T-helper 17 cell (primary cell): ENCODE data around the gene ERC1. TPM values are rescaled to one million over a fixed set of nuclear protein-coding genes. Genes with fewer than 3 reads are reported as not detected.

Source experiments
- ATAC-seq: fragments of 150-1000 bp; cut with Tn5 transposase; 2 replicates; pipeline ENCODE4 v1.10.0; 2021; ENCODE audit warnings: mild to moderate bottlenecking, moderate library complexity
- DNase-seq, 3 donors: peaks; one replicate each; pipeline versions ENCODE4 v3.0.0 to v3.0.0-alpha.2; 2020 to 2021
- H3K9me3 ChIP-seq: one replicate; pipeline ENCODE4 v1.7.0; 2013; ENCODE audit warnings: low read length, mild to moderate bottlenecking; ENCODE audit not compliant: control insufficient read depth, poor library complexity, severe bottlenecking
- H3K27ac Mint-ChIP-seq: one replicate; pipeline ENCODE4 v1.8.0; 2022; ENCODE audit warnings: mild to moderate bottlenecking, moderate library complexity, mixed read lengths
- H3K27me3 Mint-ChIP-seq: one replicate; pipeline ENCODE4 v1.8.0; 2022; ENCODE audit warnings: mixed read lengths
- H3K36me3 Mint-ChIP-seq: one replicate; pipeline ENCODE4 v1.8.0; 2022; ENCODE audit warnings: low read depth, mixed read lengths
- H3K4me1 Mint-ChIP-seq: one replicate; pipeline ENCODE4 v1.8.0; 2022; ENCODE audit warnings: mild to moderate bottlenecking, mixed read lengths
- H3K4me3 Mint-ChIP-seq: one replicate; pipeline ENCODE4 v1.8.0; 2022; ENCODE audit warnings: mild to moderate bottlenecking, moderate library complexity, mixed read lengths
- total RNA-seq, 4 donors: library from RNA in 2 of 4; stranded (reverse) in 2 of 4; gene quantifications; one replicate each; pipeline ENCODE4 v1.2.3 and lab custom pipeline; 2022 to 2026

The ERC1 gene
- total RNA-seq, 2 donors from 2014 or later, result 46.7 to 52.1 TPM

DNA sequence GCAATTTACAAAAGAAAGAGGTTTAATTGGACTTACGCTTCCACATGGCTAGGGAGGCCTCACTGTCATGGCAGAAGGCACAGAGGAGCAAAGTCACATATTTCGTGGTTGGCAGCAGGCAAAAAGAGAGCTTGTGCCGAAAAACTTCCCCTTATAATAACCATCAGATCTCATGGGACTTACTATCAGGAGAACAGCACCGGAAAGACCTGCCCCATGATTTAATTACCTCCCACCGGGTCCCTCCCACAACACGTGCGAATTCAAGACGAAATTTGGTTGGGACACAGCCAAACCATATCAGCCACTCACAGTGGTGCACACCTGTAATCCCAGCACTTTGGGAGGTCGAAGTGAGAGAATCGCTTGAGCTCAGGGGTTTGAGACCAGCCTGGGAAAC lies 534.8 kb downstream of the ERC1 start:
- peaks cover 6% of the 10 kb centered on the region for H3K36me3 Mint-ChIP-seq
- no peak overlapping the region for H3K4me3 Mint-ChIP-seq
- H3K27me3 Mint-ChIP-seq, result peaks cover 63% of the 10 kb centered on the region
- DNase-seq (no peak), ATAC-seq (no peak)
- H3K4me1 Mint-ChIP-seq, result peaks cover 2% of the 10 kb centered on the region
- no peak overlapping the region for H3K27ac Mint-ChIP-seq
- H3K9me3 ChIP-seq, result no peaks in the 10 kb centered on the region

- Mint-ChIP-seq H3K36me3 (peaks cover 8% of the 10 kb centered on the region), H3K4me1 (peaks cover 12% of the 10 kb centered on the region), H3K27ac (no peak overlapping the region), H3K27me3 (peaks cover 79% of the 10 kb centered on the region), H3K4me3 (no peak overlapping the region)
- ATAC-seq (no peak), DNase-seq (no peak)
- no peaks in the 10 kb centered on the region for H3K9me3 ChIP-seq
These were observed 536.8 kb downstream of the ERC1 start for GRCh38 chr12:1527789-1528188.

DNA sequence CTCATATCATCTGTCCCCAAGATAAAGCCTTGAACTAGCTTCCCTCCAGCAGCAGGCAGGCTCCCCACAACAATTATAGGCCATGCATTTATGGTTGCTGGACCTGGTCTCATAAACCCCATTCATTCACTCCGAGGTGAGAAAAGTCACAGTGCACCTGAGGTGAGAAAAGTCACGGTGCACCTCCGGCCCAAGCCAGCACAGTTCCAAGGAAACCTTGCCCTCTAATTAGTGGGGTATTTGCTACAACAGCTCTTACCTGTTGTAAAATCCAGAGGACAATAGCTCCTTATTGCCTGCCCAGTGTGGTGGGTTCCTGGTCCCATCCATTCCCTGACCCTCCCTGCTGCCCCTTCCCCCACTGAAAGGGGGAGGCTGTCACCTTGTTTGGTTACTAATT lies 537.8 kb downstream of the ERC1 start:
- H3K9me3 ChIP-seq, result no peaks in the 10 kb centered on the region
- Mint-ChIP-seq H3K27ac (no peak overlapping the region), H3K36me3 (peaks cover 8% of the 10 kb centered on the region), H3K4me3 (no peak overlapping the region), H3K4me1 (peaks cover 22% of the 10 kb centered on the region), H3K27me3 (peaks cover 85% of the 10 kb centered on the region)
- ATAC-seq (no peak), DNase-seq (no peak)

- Mint-ChIP-seq H3K36me3 (peaks cover 6% of the 10 kb centered on the region), H3K4me3 (peak overlapping the region; percentile 93), H3K4me1 (peaks cover 24% of the 10 kb centered on the region), H3K27ac (no peak overlapping the region), H3K27me3 (peaks cover 83% of the 10 kb centered on the region)
- no peaks in the 10 kb centered on the region for H3K9me3 ChIP-seq
- no peak for ATAC-seq
- no peak for DNase-seq
These were observed 538.3 kb downstream of the ERC1 start for GRCh38 chr12:1529228-1529861.

GRCh38 chr12:1529862-1530591 lies 539.0 kb downstream of the ERC1 start:
- DNase-seq (no peak), ATAC-seq (no peak)
- Mint-ChIP-seq H3K27me3 (peaks cover 80% of the 10 kb centered on the region), H3K36me3 (peaks cover 6% of the 10 kb centered on the region), H3K4me3 (peak overlapping the region; percentile 93), H3K27ac (no peak overlapping the region), H3K4me1 (peaks cover 24% of the 10 kb centered on the region)
- no peaks in the 10 kb centered on the region for H3K9me3 ChIP-seq

GRCh38 chr12:1530592-1531152 lies 539.6 kb downstream of the ERC1 start:
- DNase-seq (no peak), ATAC-seq (no peak)
- Mint-ChIP-seq H3K27me3 (peaks cover 78% of the 10 kb centered on the region), H3K36me3 (peaks cover 6% of the 10 kb centered on the region), H3K27ac (no peak overlapping the region), H3K4me1 (peaks cover 24% of the 10 kb centered on the region), H3K4me3 (no peak overlapping the region)
- no peaks in the 10 kb centered on the region for H3K9me3 ChIP-seq

GRCh38 chr12:1531153-1531653 lies 540.2 kb downstream of the ERC1 start:
- ATAC-seq (no peak), DNase-seq (no peak)
- Mint-ChIP-seq H3K4me1 (peaks cover 24% of the 10 kb centered on the region), H3K27ac (no peak overlapping the region), H3K36me3 (peaks cover 6% of the 10 kb centered on the region), H3K27me3 (peaks cover 78% of the 10 kb centered on the region), H3K4me3 (peak overlapping the region; percentile 95)
- no peaks in the 10 kb centered on the region for H3K9me3 ChIP-seq

DNA sequence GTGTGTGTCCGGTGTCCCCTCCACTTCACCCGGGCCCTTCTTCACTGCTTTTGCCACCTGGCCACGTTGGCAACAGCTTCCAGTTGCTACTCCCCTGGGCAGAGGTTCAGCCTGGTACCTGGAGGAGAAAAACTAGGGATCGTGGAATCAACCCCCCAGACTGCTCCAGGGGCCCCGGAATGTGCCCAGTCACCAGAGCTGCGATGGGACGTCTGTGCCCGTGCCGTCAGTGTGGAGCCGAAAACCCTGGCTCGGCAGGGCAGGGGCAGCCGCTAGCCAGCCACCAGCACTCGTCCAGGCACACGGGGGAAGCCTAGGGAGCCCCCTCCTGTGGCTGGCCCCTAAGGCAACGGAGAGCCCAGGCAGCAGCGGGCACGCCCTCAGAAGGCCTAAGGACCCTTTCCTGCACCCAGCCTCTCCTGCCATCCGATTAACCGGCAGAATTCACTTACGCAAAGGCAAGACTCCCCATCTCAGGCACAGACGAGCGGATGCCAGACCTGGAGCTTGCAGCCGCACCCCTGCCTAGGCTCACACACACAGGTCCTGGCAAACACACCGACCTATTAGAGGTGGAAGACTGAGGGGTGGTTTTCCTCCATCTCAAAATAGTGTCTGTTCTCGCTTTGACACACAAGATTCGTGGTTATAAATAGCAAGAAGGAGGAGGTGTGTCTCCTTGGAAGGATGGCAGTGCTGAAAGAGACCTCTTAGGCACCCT lies 540.8 kb downstream of the ERC1 start:
- Mint-ChIP-seq H3K4me3 (peak overlapping the region; percentile 95), H3K27me3 (peaks cover 79% of the 10 kb centered on the region), H3K27ac (peak overlapping the region; percentile 77), H3K4me1 (peaks cover 24% of the 10 kb centered on the region), H3K36me3 (peaks cover 8% of the 10 kb centered on the region)
- ATAC-seq (no peak), DNase-seq (no peak)
- no peaks in the 10 kb centered on the region for H3K9me3 ChIP-seq

DNA sequence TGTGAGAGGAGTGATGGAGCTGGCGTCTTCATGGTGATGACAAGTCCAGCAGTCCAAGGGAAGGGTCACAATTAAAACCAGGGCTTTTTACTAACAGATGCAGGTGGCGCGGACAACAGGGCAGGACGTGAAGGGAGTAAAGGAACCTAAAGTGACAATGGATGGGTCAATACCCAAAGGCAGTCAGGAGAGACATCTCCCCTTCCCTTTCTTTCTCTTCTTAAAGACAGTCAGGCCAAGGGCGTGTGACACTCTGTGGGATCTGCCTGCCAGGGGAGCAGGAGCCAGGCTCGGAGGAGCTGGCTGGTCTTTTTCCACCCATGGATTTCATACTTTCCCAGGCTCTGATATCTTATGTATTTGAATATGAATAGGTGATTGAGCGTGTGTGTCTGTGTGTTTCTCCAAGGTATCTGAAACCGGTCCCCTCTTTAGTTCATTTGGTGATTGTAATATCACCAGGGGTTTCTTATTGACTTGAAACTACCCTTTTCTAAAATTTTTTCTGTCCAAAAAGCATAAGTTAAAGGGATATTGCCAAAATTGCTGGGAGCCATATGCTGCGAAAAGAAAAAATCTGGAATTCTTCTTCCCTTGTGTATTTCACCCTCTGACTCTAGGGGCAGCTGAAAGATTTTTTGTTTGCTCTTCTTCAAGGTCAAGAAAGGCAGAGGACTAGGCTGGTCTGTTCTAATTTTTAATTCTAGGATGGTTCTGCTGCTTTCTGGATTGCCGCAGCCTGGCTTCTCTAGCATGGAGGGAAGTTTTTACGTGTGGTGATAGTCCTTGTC lies 541.5 kb downstream of the ERC1 start:
- Mint-ChIP-seq H3K27ac (peak overlapping the region; percentile 77), H3K27me3 (peaks cover 79% of the 10 kb centered on the region), H3K4me3 (peak overlapping the region; percentile 95), H3K4me1 (peaks cover 27% of the 10 kb centered on the region), H3K36me3 (peaks cover 9% of the 10 kb centered on the region)
- H3K9me3 ChIP-seq, result no peaks in the 10 kb centered on the region
- no peak for DNase-seq
- ATAC-seq, result no peak

DNA sequence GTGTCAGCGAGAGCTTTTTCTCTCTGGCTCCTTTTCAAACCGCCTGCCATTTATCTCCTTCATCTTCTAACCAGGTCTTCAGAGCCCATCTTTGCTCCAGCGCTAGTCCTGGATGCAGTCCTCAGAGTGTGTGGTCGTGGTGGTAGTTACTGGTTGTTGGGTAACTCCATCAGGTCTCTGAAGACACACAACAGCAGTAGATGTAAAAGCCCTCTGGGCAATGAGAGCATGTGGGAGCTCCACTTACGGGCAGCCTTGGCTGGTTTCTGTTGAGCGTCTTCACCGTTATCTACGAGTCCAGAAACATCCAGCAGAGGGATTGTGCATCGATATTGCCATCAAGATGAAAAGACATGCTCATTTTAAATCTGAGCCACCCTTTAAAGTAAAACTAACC lies 542.2 kb downstream of the ERC1 start:
- H3K27me3 Mint-ChIP-seq, result peaks cover 79% of the 10 kb centered on the region
- H3K4me1 Mint-ChIP-seq, result peaks cover 27% of the 10 kb centered on the region
- ATAC-seq (peak; percentile 65), DNase-seq (no peak)
- no peaks in the 10 kb centered on the region for H3K9me3 ChIP-seq
- peak overlapping the region; percentile 95 for H3K4me3 Mint-ChIP-seq
- peaks cover 12% of the 10 kb centered on the region for H3K36me3 Mint-ChIP-seq
- peak overlapping the region; percentile 75 for H3K27ac Mint-ChIP-seq

DNA sequence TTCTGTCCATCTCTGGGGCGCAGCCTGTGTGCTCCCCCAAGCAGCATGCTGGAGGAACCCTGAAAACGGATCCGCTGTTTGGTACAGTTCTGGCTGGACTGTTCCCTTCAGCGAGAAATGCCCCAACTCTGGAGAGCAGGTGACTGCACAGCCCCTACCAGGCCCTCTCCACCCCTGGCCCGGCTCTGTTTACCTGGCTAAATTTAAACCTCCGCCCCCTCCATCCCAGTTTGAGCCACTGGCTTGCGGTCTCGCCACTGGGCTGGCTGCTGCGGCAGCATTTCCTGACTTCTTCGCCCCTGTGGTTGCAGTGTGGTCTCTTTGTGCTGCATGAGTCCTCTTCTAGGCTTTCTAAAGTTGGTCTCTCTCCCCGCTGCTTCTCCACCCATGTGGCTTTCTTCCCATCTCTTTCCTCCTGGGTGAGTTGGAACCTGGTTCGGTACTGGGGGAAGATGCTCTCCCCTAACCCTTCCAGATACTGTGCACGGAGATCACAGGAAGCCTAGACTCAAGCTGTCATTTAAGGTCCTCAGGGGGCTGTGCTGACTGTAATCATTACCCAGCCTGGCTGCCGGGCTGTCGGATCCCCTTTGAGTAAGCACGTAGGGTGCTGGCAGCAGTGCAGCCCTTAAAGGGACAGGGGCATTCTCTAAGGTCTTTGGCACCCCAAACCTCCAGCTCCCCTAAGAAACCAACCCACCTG lies 542.7 kb downstream of the ERC1 start:
- H3K4me3 Mint-ChIP-seq, result peak overlapping the region; percentile 95
- DNase-seq, result no peak
- H3K27me3 Mint-ChIP-seq, result peaks cover 77% of the 10 kb centered on the region
- H3K4me1 Mint-ChIP-seq, result peaks cover 27% of the 10 kb centered on the region
- no peaks in the 10 kb centered on the region for H3K9me3 ChIP-seq
- peaks cover 10% of the 10 kb centered on the region for H3K36me3 Mint-ChIP-seq
- peak overlapping the region; percentile 75 for H3K27ac Mint-ChIP-seq
- ATAC-seq, result peak; percentile 61

- H3K4me3 Mint-ChIP-seq, result peak overlapping the region; percentile 95
- H3K27ac Mint-ChIP-seq, result no peak overlapping the region
- no peaks in the 10 kb centered on the region for H3K9me3 ChIP-seq
- no peak for ATAC-seq
- peaks cover 9% of the 10 kb centered on the region for H3K36me3 Mint-ChIP-seq
- H3K27me3 Mint-ChIP-seq, result peaks cover 77% of the 10 kb centered on the region
- peaks cover 25% of the 10 kb centered on the region for H3K4me1 Mint-ChIP-seq
- no peak for DNase-seq
These were observed 543.7 kb downstream of the ERC1 start for GRCh38 chr12:1534748-1535147.
